ENCODE measurements around the gene SLCO2B1. TPM values are rescaled to one million over a fixed set of nuclear protein-coding genes. Genes with fewer than 3 reads are reported as not detected.

The SLCO2B1 gene
- total RNA-seq, 1 donor from 2014 or later, result 0.18 TPM

GRCh38 chr11:75126564-75126963, 24.3 kb upstream of the SLCO2B1 start:
- Mint-ChIP-seq H3K9me3 (peaks cover 3% of the 10 kb centered on the region), H3K36me3 (ENCODE audit: low read depth) (no peaks in the 10 kb centered on the region), H3K4me1 (no peaks in the 10 kb centered on the region), H3K4me3 (no peak overlapping the region), H3K27me3 (peaks cover 10% of the 10 kb centered on the region), H3K27ac (no peak overlapping the region)
- DNase-seq, result no peak
- ChIA-PET POLR2A (no interaction called here), CTCF (no interaction called here)
- intact Hi-C loops (cut with micrococcal nuclease), result no loop called here
- no peak for TF ChIP-seq CTCF (IDR thresholded peaks at IDR 0.05)
- ATAC-seq (ENCODE audit: low read depth), result no peak

GRCh38 chr11:75132080-75132479, 18.8 kb upstream of the SLCO2B1 start:
- H3K36me3 Mint-ChIP-seq (ENCODE audit: low read depth), result no peaks in the 10 kb centered on the region
- H3K27me3 Mint-ChIP-seq, result peaks cover 20% of the 10 kb centered on the region
- H3K4me3 Mint-ChIP-seq, result no peak overlapping the region
- ChIA-PET POLR2A (no interaction called here), CTCF (no interaction called here)
- TF ChIP-seq CTCF (IDR thresholded peaks at IDR 0.05), result no peak
- intact Hi-C loops (cut with micrococcal nuclease), result no loop called here
- peaks cover 3% of the 10 kb centered on the region for H3K9me3 Mint-ChIP-seq
- ATAC-seq (ENCODE audit: low read depth) (no peak), DNase-seq (no peak)
- no peak overlapping the region for H3K27ac Mint-ChIP-seq
- no peaks in the 10 kb centered on the region for H3K4me1 Mint-ChIP-seq

DNA sequence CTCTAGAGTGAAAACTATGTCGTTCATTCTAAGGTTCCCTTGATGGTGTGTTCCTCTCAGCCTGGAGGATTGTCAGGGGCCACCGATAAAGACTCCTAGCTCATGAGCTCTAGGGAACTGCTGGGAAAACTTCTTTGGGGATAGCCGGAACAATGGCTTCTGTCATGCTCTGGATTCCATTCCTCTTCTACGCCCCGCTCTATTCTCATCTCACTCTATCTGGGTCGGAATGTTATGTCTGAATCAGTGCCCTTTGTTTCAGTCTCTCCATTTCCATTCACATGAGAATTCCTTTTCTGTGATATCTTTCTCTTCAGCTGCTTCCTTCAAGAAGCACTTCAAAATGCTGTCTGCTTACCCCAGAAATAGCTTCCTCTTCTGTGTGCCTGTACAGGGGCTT, 16.9 kb upstream of the SLCO2B1 start:
- ChIA-PET CTCF (no interaction called here), POLR2A (no interaction called here)
- no peak overlapping the region for H3K4me3 Mint-ChIP-seq
- no peak overlapping the region for H3K27ac Mint-ChIP-seq
- H3K27me3 Mint-ChIP-seq, result peaks cover 20% of the 10 kb centered on the region
- H3K9me3 Mint-ChIP-seq, result no peaks in the 10 kb centered on the region
- DNase-seq (no peak), ATAC-seq (ENCODE audit: low read depth) (no peak)
- intact Hi-C loops (cut with micrococcal nuclease), result no loop called here
- no peaks in the 10 kb centered on the region for H3K4me1 Mint-ChIP-seq
- no peaks in the 10 kb centered on the region for H3K36me3 Mint-ChIP-seq (ENCODE audit: low read depth)
- TF ChIP-seq CTCF (IDR thresholded peaks at IDR 0.05), result no peak

GRCh38 chr11:75135021-75135650, 15.8 kb upstream of the SLCO2B1 start:
- no peaks in the 10 kb centered on the region for H3K4me1 Mint-ChIP-seq
- H3K27ac Mint-ChIP-seq, result no peak overlapping the region
- TF ChIP-seq CTCF (IDR thresholded peaks at IDR 0.05), result no peak
- CTCF ChIA-PET, result interaction anchor here (0.8 kb wide), 1 partner anchor 113 kb away, joined by 3 read pairs; no protein-coding TSS in a partner anchor
- POLR2A ChIA-PET, result no interaction called here
- ATAC-seq (ENCODE audit: low read depth), result no peak
- no peak for DNase-seq
- intact Hi-C loops (cut with micrococcal nuclease), result no loop called here
- H3K4me3 Mint-ChIP-seq, result no peak overlapping the region
- H3K36me3 Mint-ChIP-seq (ENCODE audit: low read depth), result no peaks in the 10 kb centered on the region
- peaks cover 22% of the 10 kb centered on the region for H3K27me3 Mint-ChIP-seq
- no peaks in the 10 kb centered on the region for H3K9me3 Mint-ChIP-seq

GRCh38 chr11:75135651-75136050, 15.3 kb upstream of the SLCO2B1 start:
- Mint-ChIP-seq H3K27ac (no peak overlapping the region), H3K9me3 (no peaks in the 10 kb centered on the region), H3K27me3 (peaks cover 23% of the 10 kb centered on the region), H3K4me3 (no peak overlapping the region), H3K36me3 (ENCODE audit: low read depth) (no peaks in the 10 kb centered on the region), H3K4me1 (peaks cover 4% of the 10 kb centered on the region)
- POLR2A ChIA-PET, result no interaction called here
- intact Hi-C loops (cut with micrococcal nuclease), result no loop called here
- no peak for TF ChIP-seq CTCF (IDR thresholded peaks at IDR 0.05)
- DNase-seq (no peak), ATAC-seq (ENCODE audit: low read depth) (no peak)
- CTCF ChIA-PET, result no interaction called here
